HEK293T (cell line): ENCODE measurements around the gene FBXO36.

ENCODE experiments used
- ARNT ChIP-seq: fragments of 450-650 bp; IDR thresholded peaks from 2 replicates; pipeline ENCODE4 v1.6.1; 2017; ENCODE audit warnings: mild to moderate bottlenecking
- FOXK2 ChIP-seq: fragments of 450-650 bp; IDR thresholded peaks from 2 replicates; pipeline ENCODE4 v1.6.1; 2016; ENCODE audit warnings: mild to moderate bottlenecking
- HDGF ChIP-seq: fragments of 450-650 bp; IDR thresholded peaks from 2 replicates; pipeline ENCODE4 v1.6.1; 2017; ENCODE audit warnings: antibody characterized with exemption, borderline replicate concordance
- LEF1 ChIP-seq: fragments of 450-650 bp; IDR thresholded peaks from 2 replicates; pipeline ENCODE4 v1.6.1; 2017; ENCODE audit warnings: mild to moderate bottlenecking, borderline replicate concordance
- SP1 ChIP-seq: fragments of 450-650 bp; IDR thresholded peaks from 2 replicates; pipeline ENCODE4 v1.6.1; 2017

GRCh38 chr2:229943770-229944449 lies 21.6 kb downstream of the FBXO36 start:
- TF ChIP-seq LEF1 (no peak), SP1 (no peak), ARNT (no peak), HDGF (no peak), FOXK2 (no peak)
